HepG2 (cell line): Measurements from ENCODE around the gene KISS1R. TPM values are rescaled to one million over a fixed set of nuclear protein-coding genes. Genes with fewer than 3 reads are reported as not detected.

Source experiments
- ATAC-seq: fragments of 200-7000 bp; cut with Tn5 transposase; 3 replicates; pipeline ENCODE4 v1.9.1; 2020; ENCODE audit warnings: mild to moderate bottlenecking, moderate library complexity
- BruUV-seq: library from RNA; stranded (reverse); fragments of 400-500 nt; replicated peaks from 2 replicates; lab custom pipeline; 2021; lab: Mats Ljungman, UMichigan
- CTCF ChIA-PET: fragments of 300-600 bp; formaldehyde crosslinking; extraction: SDS; loops from one replicate; lab custom pipeline; 2021; ENCODE audit warnings: low total read pairs, inconsistent platforms, low intra/inter-chr PET ratio; lab: Yijun Ruan, JAX
- POLR2A ChIA-PET: fragments of 350-600 bp; sonication (Branson Sonifier 250); formaldehyde crosslinking; loops from one replicate; lab custom pipeline; 2020; ENCODE audit warnings: antibody characterized with exemption, inconsistent platforms; lab: Yijun Ruan, JAX
- DNase-seq: peaks from one replicate; pipeline ENCODE4 v3.0.0-alpha.2; 2015; ENCODE audit warnings: low spot score
- FAIRE-seq: peaks from 3 replicates; lab custom pipeline; 2011; peaks lifted over from hg19 to GRCh38; lab: Jason Lieb, UNC
- H2AFZ ChIP-seq: one replicate; pipeline ENCODE4 v1.6.1; 2011; ENCODE audit warnings: low read length, inconsistent platforms
- H3K27ac ChIP-seq: fragments of 300-600 bp; 3 replicates; pipeline ENCODE4 v1.8.0; 2011; ENCODE audit warnings: mixed run types, mild to moderate bottlenecking, mixed read lengths, low read length, inconsistent platforms; ENCODE audit not compliant: insufficient read depth; ENCODE audit errors: extremely low read length
- H3K27me3 ChIP-seq, 2 experiments: fragments of 200-600 bp in 1 of 2; 2 replicates in 1 of 2; 3 replicates in 1 of 2; pipeline versions ENCODE4 v1.6.0 to v1.8.0; 2011; ENCODE audit warnings: low read length in 2 of 2, mild to moderate bottlenecking in 2 of 2, moderate library complexity in 2 of 2, inconsistent platforms in 1 of 2; ENCODE audit not compliant: insufficient read depth in 2 of 2, control insufficient read depth in 1 of 2
- H3K36me3 ChIP-seq, 2 experiments: fragments of 200-600 bp in 1 of 2; replicated peaks in 1 of 2; 2 replicates in 1 of 2; 3 replicates in 1 of 2; pipeline versions ENCODE4 v1.5.1 to v1.8.0; 2011; ENCODE audit warnings: low read length in 2 of 2, inconsistent platforms in 1 of 2; ENCODE audit not compliant: insufficient read depth in 2 of 2, control insufficient read depth in 1 of 2
- H3K4me1 ChIP-seq: 2 replicates; pipeline ENCODE4 v1.5.1; 2012; ENCODE audit warnings: low read length, inconsistent platforms; ENCODE audit not compliant: insufficient read depth
- H3K4me2 ChIP-seq: 2 replicates; pipeline ENCODE4 v1.6.0; 2011; ENCODE audit warnings: low read depth, low read length, inconsistent platforms
- H3K4me3 ChIP-seq, 3 experiments: fragments of 200-600 bp in 1 of 3; sonication (generic), shearing (Covaris generic) in 1 of 3; replicated peaks in 1 of 3; 2 replicates each; pipeline ENCODE4 v1.5.1; 2011 to 2016; ENCODE audit warnings: low read length in 3 of 3, inconsistent platforms in 2 of 3, low read depth in 2 of 3, mild to moderate bottlenecking in 2 of 3, control low read depth in 1 of 3, mixed read lengths in 1 of 3; ENCODE audit not compliant: insufficient read depth in 1 of 3
- H3K79me2 ChIP-seq: one replicate; pipeline ENCODE4 v1.6.1; 2011; ENCODE audit warnings: low read length, inconsistent platforms; ENCODE audit not compliant: insufficient read depth
- H3K9ac ChIP-seq: 2 replicates; pipeline ENCODE4 v1.6.0; 2011; ENCODE audit warnings: mild to moderate bottlenecking, low read depth, low read length, inconsistent platforms; ENCODE audit not compliant: insufficient read depth
- H3K9me3 ChIP-seq: 2 replicates; pipeline ENCODE4 v1.5.1; 2012; ENCODE audit warnings: mild to moderate bottlenecking, low read length
- H4K20me1 ChIP-seq: 2 replicates; pipeline ENCODE4 v1.6.0; 2011; ENCODE audit warnings: inconsistent platforms, mild to moderate bottlenecking, low read length, moderate library complexity; ENCODE audit not compliant: insufficient read depth
- CHCHD3 ChIP-seq: sonication (generic); formaldehyde crosslinking; IDR thresholded peaks from 2 replicates; pipeline ENCODE4 v1.8.0; 2022; ENCODE audit warnings: mild to moderate bottlenecking, missing genetic modification reagents, moderate library complexity
- FOXC1 ChIP-seq: sonication (generic); formaldehyde crosslinking; IDR thresholded peaks from 2 replicates; pipeline ENCODE4 v1.8.0; 2022; ENCODE audit warnings: mild to moderate bottlenecking, missing genetic modification reagents, borderline replicate concordance
- SAFB2 ChIP-seq: sonication (generic); formaldehyde crosslinking; IDR thresholded peaks from 2 replicates; pipeline ENCODE4 v1.5.1; 2020; ENCODE audit warnings: missing genetic modification reagents, low read depth, mild to moderate bottlenecking, borderline replicate concordance
- WIZ ChIP-seq: sonication (generic); formaldehyde crosslinking; IDR thresholded peaks from 2 replicates; pipeline ENCODE4 v1.5.1; 2020; ENCODE audit warnings: mild to moderate bottlenecking, missing genetic modification reagents
- ZNF503 ChIP-seq: sonication (generic); formaldehyde crosslinking; IDR thresholded peaks from 2 replicates; pipeline ENCODE4 v1.4.0; 2020; ENCODE audit warnings: missing genetic modification reagents
- ZNF772 ChIP-seq: sonication (generic); formaldehyde crosslinking; IDR thresholded peaks from 2 replicates; pipeline ENCODE4 v1.5.0; 2020; ENCODE audit warnings: mild to moderate bottlenecking, missing genetic modification reagents
- WGBS: methylation state at CpG from one replicate; pipeline ENCODE4 v1.1.6; 2017; ENCODE audit warnings: low lambda C conversion rate; 5-methylcytosine and 5-hydroxymethylcytosine counted together
- in situ Hi-C: cut with HindIII; loops from 2 replicates; pipeline ENCODE4 v1.10.0; 2017; ENCODE audit warnings: low pct_unique_long_range_greater_than_20kb; ENCODE audit not compliant: extremely low pct_ligation_motif_present
- intact Hi-C: fragments of 100-400 bp; cut with micrococcal nuclease; formaldehyde crosslinking; loops from one replicate; pipeline ENCODE4 v1.10.0; 2022; ENCODE audit not compliant: unreplicated experiment
- polyA plus RNA-seq, 8 experiments: library from polyadenylated mRNA; depleted of rRNA in 3 of 8; stranded (reverse) in 7 of 8; unstranded in 1 of 8; fragments of >200 nt; fragmentation: Illumina TruSeq in 4 of 8; extraction: Trizol in 4 of 8; gene quantifications; 2 replicates each; pipeline versions ENCODE4 v1.2.1 to v1.2.3, GENCODE V29; 2011 to 2016; ENCODE audit warnings: low read depth in 4 of 8, missing spikeins in 1 of 8, mixed read lengths in 1 of 8; ENCODE audit not compliant: insufficient read depth in 1 of 8
- total RNA-seq, 5 experiments: library from RNA; depleted of rRNA; stranded (reverse); fragments of >200 nt; fragmentation: Illumina TruSeq; extraction: Trizol; gene quantifications; 2 replicates each; pipeline ENCODE4 v1.2.3, GENCODE V29; 2016; ENCODE audit warnings: low read depth in 1 of 5
- TF ChIP-seq, protein P1 (sequence below): sonication (generic); formaldehyde crosslinking; IDR thresholded peaks from 2 replicates; pipeline ENCODE4 v1.4.0; 2020; ENCODE audit warnings: mild to moderate bottlenecking, low read depth, missing genetic modification reagents

Gene KISS1R
- total and polyA plus RNA-seq, 2 of the 13 experiments (the other 11 are each of a cell fraction or from before 2014, with no cell fraction given): 1.1 to 10.2 TPM

GRCh38 chr19:875265-875879, 41.8 kb upstream of the KISS1R start:
- ChIA-PET POLR2A (interaction anchor here (0.9 kb wide), 1 partner anchor 14 kb away, joined by 3 read pairs; no protein-coding TSS in a partner anchor), CTCF (no interaction called here)
- no peak overlapping the region for H3K4me2 ChIP-seq
- no peak overlapping the region for H3K4me3 ChIP-seq
- no peak overlapping the region for H2AFZ ChIP-seq
- no peaks in the 10 kb centered on the region for H3K27me3 ChIP-seq
- H3K9ac ChIP-seq: no peak overlapping the region
- ATAC-seq: no peak
- no peak for FAIRE-seq
- in situ Hi-C loops: no loop called here
- no peaks in the 10 kb centered on the region for H3K9me3 ChIP-seq
- peaks cover 4 to 6% of the 10 kb centered on the region in 2 experiments; a peak in 4 of 5 replicates for H3K36me3 ChIP-seq
- BruUV-seq: no TSS peak
- intact Hi-C loops: no loop called here
- 96% methylated on average over 22 of the region's 28 CpGs for WGBS
- TF ChIP-seq ZNF503 (CRISPR knock-in tag): no peak
- H3K4me1 ChIP-seq: no peaks in the 10 kb centered on the region
- no peaks in the 10 kb centered on the region for H4K20me1 ChIP-seq
- no peaks in the 10 kb centered on the region for H3K79me2 ChIP-seq
- H3K27ac ChIP-seq: no peak overlapping the region
- DNase-seq: no peak

DNA sequence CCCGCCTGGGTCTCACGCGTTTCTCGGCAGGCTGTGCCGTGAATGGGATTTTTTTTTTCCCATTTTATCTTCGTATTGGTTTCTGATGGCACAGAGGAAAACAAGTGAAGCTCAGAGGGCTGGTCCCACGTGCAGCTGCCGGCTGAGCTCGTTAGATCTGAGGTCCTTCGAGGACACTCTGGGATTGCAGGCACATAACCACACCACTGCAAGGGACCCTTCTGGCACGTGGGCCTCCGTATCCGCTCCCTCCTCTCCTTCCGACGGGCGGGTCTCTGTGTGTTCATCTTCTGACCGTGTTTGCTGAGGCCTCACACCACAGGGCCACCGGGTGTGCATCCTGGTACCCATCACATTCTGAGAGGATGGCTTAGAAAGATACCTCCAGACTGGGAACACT, 41.0 kb upstream of the KISS1R start:
- FAIRE-seq: no peak
- intact Hi-C loops (no loop called here), in situ Hi-C loops (no loop called here)
- TF ChIP-seq CHCHD3 (no peak), FOXC1 (CRISPR knock-in tag) (no peak), WIZ (CRISPR knock-in tag) (no peak), SAFB2 (CRISPR knock-in tag) (no peak), ZNF772 (CRISPR knock-in tag) (no peak)
- TF ChIP-seq, protein P1, sequence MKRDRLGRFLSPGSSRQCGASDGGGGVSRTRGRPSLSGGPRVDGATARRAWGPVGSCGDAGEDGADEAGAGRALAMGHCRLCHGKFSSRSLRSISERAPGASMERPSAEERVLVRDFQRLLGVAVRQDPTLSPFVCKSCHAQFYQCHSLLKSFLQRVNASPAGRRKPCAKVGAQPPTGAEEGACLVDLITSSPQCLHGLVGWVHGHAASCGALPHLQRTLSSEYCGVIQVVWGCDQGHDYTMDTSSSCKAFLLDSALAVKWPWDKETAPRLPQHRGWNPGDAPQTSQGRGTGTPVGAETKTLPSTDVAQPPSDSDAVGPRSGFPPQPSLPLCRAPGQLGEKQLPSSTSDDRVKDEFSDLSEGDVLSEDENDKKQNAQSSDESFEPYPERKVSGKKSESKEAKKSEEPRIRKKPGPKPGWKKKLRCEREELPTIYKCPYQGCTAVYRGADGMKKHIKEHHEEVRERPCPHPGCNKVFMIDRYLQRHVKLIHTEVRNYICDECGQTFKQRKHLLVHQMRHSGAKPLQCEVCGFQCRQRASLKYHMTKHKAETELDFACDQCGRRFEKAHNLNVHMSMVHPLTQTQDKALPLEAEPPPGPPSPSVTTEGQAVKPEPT: no peak
- Histone ChIP-seq H3K4me3 (no peak overlapping the region), H3K4me1 (no peaks in the 10 kb centered on the region), H3K79me2 (no peaks in the 10 kb centered on the region), H3K4me2 (no peak overlapping the region), H3K9ac (no peak overlapping the region), H3K27ac (no peak overlapping the region), H4K20me1 (no peaks in the 10 kb centered on the region), H2AFZ (no peak overlapping the region), H3K9me3 (no peaks in the 10 kb centered on the region), H3K36me3 (peaks cover 5 to 8% of the 10 kb centered on the region in 2 experiments; a peak in 4 of 5 replicates), H3K27me3 (no peaks in the 10 kb centered on the region)
- ChIA-PET CTCF (no interaction called here), POLR2A (interaction anchor here (0.9 kb wide), 1 partner anchor 14 kb away, joined by 3 read pairs; no protein-coding TSS in a partner anchor)
- 92% methylated on average over 18 of the region's 18 CpGs for WGBS
- ATAC-seq: no peak
- no peak for DNase-seq
- no TSS peak for BruUV-seq
